Neural progenitor cell (in vitro differentiated cells): ENCODE measurements around the gene CELSR1.

Source experiments
- CTCF ChIP-seq: fragments of 200-600 bp; sonication (generic); IDR thresholded peaks from 2 replicates; pipeline ENCODE4 v1.5.1; 2017; ENCODE audit warnings: antibody characterized with exemption, mild to moderate bottlenecking
- EZH2 ChIP-seq: fragments of 200-600 bp; sonication (generic); IDR thresholded peaks from 2 replicates; pipeline ENCODE4 v1.6.1; 2017; ENCODE audit warnings: antibody characterized with exemption, mild to moderate bottlenecking, moderate library complexity
- EZH2phosphoT487 ChIP-seq: fragments of 200-600 bp; sonication (generic); IDR thresholded peaks from 2 replicates; pipeline ENCODE4 v1.6.1; 2017; ENCODE audit warnings: antibody characterized with exemption

GRCh38 chr22:46473896-46474557 lies 63.4 kb downstream of the CELSR1 start:
- TF ChIP-seq CTCF (no peak), EZH2 (no peak), EZH2phosphoT487 (no peak)
